Panc1 (cell line): ENCODE data around the gene SORL1. TPM values are rescaled to one million over a fixed set of nuclear protein-coding genes. Genes with fewer than 3 reads are reported as not detected.

Experiments
- ATAC-seq: fragments of 200-7000 bp; cut with Tn5 transposase; 2 replicates; pipeline ENCODE4 v1.9.1; 2020; ENCODE audit warnings: mild to moderate bottlenecking, moderate library complexity
- BruUV-seq: library from RNA; stranded (reverse); fragments of 400-500 nt; replicated peaks from 2 replicates; lab custom pipeline; 2021; lab: Mats Ljungman, UMichigan
- CTCF ChIA-PET: fragments of 300-600 bp; sonication (Branson Sonifier 250); formaldehyde crosslinking; loops from one replicate; lab custom pipeline; 2022; ENCODE audit warnings: antibody characterized with exemption; lab: Charles Lee
- POLR2A ChIA-PET: fragments of 300-600 bp; sonication (Branson Sonifier 250); formaldehyde crosslinking; loops from one replicate; lab custom pipeline; 2022; ENCODE audit warnings: antibody characterized with exemption; lab: Charles Lee
- DNase-seq: peaks from one replicate; pipeline ENCODE4 v3.0.0-alpha.2; 2010; ENCODE audit warnings: low read depth, low spot score
- H3K27ac ChIP-seq: 2 replicates; pipeline ENCODE4 v1.5.1; 2011; ENCODE audit warnings: mild to moderate bottlenecking, low read length, inconsistent platforms
- H3K27me3 ChIP-seq: fragments of 200-500 bp; sonication (Bioruptor generic); 2 replicates; pipeline ENCODE4 v1.6.0; 2014; ENCODE audit warnings: low read length, inconsistent platforms; ENCODE audit not compliant: control insufficient read depth, insufficient read depth
- H3K36me3 ChIP-seq: fragments of 200-500 bp; sonication (Bioruptor generic); 2 replicates; pipeline ENCODE4 v1.5.1; 2014; ENCODE audit warnings: inconsistent platforms, mild to moderate bottlenecking, low read length, moderate library complexity; ENCODE audit not compliant: control insufficient read depth, insufficient read depth
- H3K4me1 ChIP-seq: 2 replicates; pipeline ENCODE4 v1.5.1; 2011; ENCODE audit warnings: inconsistent platforms, mild to moderate bottlenecking, low read length, moderate library complexity; ENCODE audit not compliant: control insufficient read depth, insufficient read depth
- H3K4me3 ChIP-seq, 2 experiments: 2 replicates each; pipeline ENCODE4 v1.5.1; 2011 to 2012; ENCODE audit warnings: low read depth in 2 of 2, low read length in 2 of 2, mild to moderate bottlenecking in 2 of 2, inconsistent platforms in 1 of 2, moderate library complexity in 1 of 2
- H3K9me3 ChIP-seq: fragments of 200-500 bp; sonication (Bioruptor generic); 2 replicates; pipeline ENCODE4 v1.5.1; 2014; ENCODE audit warnings: low read depth, mild to moderate bottlenecking, inconsistent platforms, low read length, moderate library complexity; ENCODE audit not compliant: control insufficient read depth, insufficient read depth
- POLR2AphosphoS5 ChIP-seq: IDR thresholded peaks from 2 replicates; pipeline ENCODE4 v1.6.1; 2012; ENCODE audit warnings: mild to moderate bottlenecking, low read depth, low read length, moderate library complexity
- SIN3A ChIP-seq: IDR thresholded peaks from 2 replicates; pipeline ENCODE4 v1.6.1; 2012; ENCODE audit warnings: low read depth, mild to moderate bottlenecking, low read length, moderate library complexity, borderline replicate concordance; ENCODE audit not compliant: insufficient read depth
- TCF7L2 ChIP-seq: IDR thresholded peaks from 2 replicates; pipeline ENCODE4 v1.6.1; 2011; ENCODE audit warnings: mild to moderate bottlenecking, low read depth, low read length, inconsistent platforms
- in situ Hi-C: cut with HindIII; loops from 2 replicates; pipeline ENCODE4 v1.10.0; 2016; ENCODE audit warnings: low sequenced_read_pairs, low pct_unique_long_range_greater_than_20kb
- intact Hi-C: fragments of 100-400 bp; cut with micrococcal nuclease; formaldehyde crosslinking; loops from one replicate; pipeline ENCODE4 v1.10.0; 2022; ENCODE audit not compliant: unreplicated experiment
- total RNA-seq: library from RNA; stranded (reverse); gene quantifications from one replicate; pipeline ENCODE4 v1.2.1, GENCODE V29; 2021; ENCODE audit not compliant: unreplicated experiment
- TF ChIP-seq, protein P1 (sequence below): fragments of 450-650 bp; IDR thresholded peaks from 2 replicates; pipeline ENCODE4 v1.5.1; 2017; ENCODE audit warnings: mild to moderate bottlenecking
- TF ChIP-seq, protein P2 (sequence below), 2 experiments: IDR thresholded peaks; 2 replicates each; pipeline ENCODE4 v1.6.1; 2011 to 2012; ENCODE audit warnings: low read depth in 2 of 2, control low read depth in 1 of 2, low read length in 1 of 2, mild to moderate bottlenecking in 1 of 2, moderate library complexity in 1 of 2; ENCODE audit not compliant: insufficient read depth in 1 of 2

Gene SORL1
- total RNA-seq, 1 experiment from 2014 or later: 36.3 TPM

DNA sequence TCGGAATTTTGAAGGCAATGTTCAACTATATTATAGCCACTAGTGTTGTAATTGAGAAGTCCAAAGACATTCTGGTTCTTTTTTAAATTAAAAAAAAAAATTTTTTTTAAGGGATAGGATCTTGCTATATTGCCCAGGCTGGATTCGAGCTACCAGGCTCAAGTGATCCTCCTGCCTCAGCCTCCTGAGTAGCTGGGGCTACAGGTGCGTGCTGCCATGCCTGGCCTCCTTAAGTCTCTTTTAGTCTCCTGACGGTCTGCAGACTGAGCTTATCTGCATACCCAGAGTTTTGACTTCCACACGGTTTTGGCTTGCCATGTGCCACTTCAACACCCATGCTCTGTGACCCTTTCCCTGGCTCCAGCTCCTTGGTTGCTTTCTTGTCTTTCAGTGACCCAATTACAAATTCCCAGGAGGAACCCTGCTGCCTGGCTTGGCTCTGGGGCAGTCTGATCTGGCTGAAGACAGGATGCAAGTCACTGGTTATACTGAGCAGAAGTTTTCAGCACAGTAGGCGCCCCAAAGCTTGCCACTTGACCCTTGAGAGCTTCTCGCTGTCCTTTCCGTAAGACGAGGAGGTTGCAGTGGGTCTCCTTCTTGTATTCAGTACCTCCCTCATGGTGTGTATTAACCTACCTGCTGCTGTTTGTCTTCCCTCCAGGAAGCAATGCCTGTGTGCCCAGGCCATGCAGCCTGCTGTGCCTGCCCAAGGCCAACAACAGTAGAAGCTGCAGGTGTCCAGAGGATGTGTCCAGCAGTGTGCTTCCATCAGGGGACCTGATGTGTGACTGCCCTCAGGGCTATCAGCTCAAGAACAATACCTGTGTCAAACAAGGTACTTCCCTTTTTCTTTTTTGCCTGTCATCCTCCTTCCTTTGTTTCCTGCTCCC is 114.4 kb downstream of the SORL1 start:
- Histone ChIP-seq H3K36me3 (no peaks in the 10 kb centered on the region), H3K4me1 (no peaks in the 10 kb centered on the region), H3K4me3 (no peak overlapping the region), H3K27me3 (no peaks in the 10 kb centered on the region), H3K27ac (no peak overlapping the region), H3K9me3 (no peaks in the 10 kb centered on the region)
- in situ Hi-C loops (no loop called here), intact Hi-C loops (no loop called here)
- ChIA-PET POLR2A (no interaction called here), CTCF (no interaction called here)
- no peak for TF ChIP-seq POLR2AphosphoS5
- TF ChIP-seq, protein P1, sequence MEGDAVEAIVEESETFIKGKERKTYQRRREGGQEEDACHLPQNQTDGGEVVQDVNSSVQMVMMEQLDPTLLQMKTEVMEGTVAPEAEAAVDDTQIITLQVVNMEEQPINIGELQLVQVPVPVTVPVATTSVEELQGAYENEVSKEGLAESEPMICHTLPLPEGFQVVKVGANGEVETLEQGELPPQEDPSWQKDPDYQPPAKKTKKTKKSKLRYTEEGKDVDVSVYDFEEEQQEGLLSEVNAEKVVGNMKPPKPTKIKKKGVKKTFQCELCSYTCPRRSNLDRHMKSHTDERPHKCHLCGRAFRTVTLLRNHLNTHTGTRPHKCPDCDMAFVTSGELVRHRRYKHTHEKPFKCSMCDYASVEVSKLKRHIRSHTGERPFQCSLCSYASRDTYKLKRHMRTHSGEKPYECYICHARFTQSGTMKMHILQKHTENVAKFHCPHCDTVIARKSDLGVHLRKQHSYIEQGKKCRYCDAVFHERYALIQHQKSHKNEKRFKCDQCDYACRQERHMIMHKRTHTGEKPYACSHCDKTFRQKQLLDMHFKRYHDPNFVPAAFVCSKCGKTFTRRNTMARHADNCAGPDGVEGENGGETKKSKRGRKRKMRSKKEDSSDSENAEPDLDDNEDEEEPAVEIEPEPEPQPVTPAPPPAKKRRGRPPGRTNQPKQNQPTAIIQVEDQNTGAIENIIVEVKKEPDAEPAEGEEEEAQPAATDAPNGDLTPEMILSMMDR: no peak
- TF ChIP-seq, protein P2, sequence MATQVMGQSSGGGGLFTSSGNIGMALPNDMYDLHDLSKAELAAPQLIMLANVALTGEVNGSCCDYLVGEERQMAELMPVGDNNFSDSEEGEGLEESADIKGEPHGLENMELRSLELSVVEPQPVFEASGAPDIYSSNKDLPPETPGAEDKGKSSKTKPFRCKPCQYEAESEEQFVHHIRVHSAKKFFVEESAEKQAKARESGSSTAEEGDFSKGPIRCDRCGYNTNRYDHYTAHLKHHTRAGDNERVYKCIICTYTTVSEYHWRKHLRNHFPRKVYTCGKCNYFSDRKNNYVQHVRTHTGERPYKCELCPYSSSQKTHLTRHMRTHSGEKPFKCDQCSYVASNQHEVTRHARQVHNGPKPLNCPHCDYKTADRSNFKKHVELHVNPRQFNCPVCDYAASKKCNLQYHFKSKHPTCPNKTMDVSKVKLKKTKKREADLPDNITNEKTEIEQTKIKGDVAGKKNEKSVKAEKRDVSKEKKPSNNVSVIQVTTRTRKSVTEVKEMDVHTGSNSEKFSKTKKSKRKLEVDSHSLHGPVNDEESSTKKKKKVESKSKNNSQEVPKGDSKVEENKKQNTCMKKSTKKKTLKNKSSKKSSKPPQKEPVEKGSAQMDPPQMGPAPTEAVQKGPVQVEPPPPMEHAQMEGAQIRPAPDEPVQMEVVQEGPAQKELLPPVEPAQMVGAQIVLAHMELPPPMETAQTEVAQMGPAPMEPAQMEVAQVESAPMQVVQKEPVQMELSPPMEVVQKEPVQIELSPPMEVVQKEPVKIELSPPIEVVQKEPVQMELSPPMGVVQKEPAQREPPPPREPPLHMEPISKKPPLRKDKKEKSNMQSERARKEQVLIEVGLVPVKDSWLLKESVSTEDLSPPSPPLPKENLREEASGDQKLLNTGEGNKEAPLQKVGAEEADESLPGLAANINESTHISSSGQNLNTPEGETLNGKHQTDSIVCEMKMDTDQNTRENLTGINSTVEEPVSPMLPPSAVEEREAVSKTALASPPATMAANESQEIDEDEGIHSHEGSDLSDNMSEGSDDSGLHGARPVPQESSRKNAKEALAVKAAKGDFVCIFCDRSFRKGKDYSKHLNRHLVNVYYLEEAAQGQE (IDR thresholded peaks at IDR 0.05; ENCODE audit: insufficient read depth in 1 of 2, low read depth in 2 of 2, low read length in 1 of 2): no peak
- no peak for TF ChIP-seq TCF7L2
- TF ChIP-seq SIN3A: no peak
- BruUV-seq: no TSS peak
- DNase-seq (no peak), ATAC-seq (no peak)

DNA sequence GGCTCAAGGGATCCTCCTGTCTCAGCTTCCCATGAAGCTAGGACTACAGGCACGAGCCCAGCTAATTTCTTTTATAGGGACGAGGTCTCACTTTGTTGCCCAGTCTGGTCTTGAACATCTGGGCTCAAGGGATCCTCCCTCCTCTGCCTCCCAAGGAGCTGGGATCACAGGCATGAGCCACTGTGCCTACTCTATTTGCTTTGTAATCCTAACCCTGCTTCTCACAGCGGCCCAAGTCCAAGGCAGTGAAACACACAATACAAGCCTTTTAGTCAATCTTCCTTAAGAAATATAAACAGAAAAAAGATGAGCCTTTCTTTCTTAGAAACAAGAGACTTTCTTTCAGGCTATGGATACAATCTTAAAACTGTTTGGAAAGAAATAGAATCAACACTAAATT is 115.9 kb downstream of the SORL1 start:
- DNase-seq: no peak
- POLR2A ChIA-PET: no interaction called here

More for the DNA sequence above, 115.9 kb downstream of the SORL1 start:
- intact Hi-C loops: no loop called here
- no peaks in the 10 kb centered on the region for H3K4me1 ChIP-seq
- no peak for TF ChIP-seq SIN3A
- TF ChIP-seq, protein P2 (IDR thresholded peaks at IDR 0.05; ENCODE audit: insufficient read depth in 1 of 2, low read depth in 2 of 2, low read length in 1 of 2): no peak
- TF ChIP-seq TCF7L2: no peak
- TF ChIP-seq, protein P1: no peak
- TF ChIP-seq POLR2AphosphoS5: no peak
- ATAC-seq: no peak
- H3K4me3 ChIP-seq: no peak overlapping the region
- no peak overlapping the region for H3K27ac ChIP-seq
- no TSS peak for BruUV-seq
- H3K36me3 ChIP-seq: no peaks in the 10 kb centered on the region
- CTCF ChIA-PET: no interaction called here
- H3K9me3 ChIP-seq: no peaks in the 10 kb centered on the region
- no peaks in the 10 kb centered on the region for H3K27me3 ChIP-seq
- in situ Hi-C loops: no loop called here
